ENCODE data around the gene TSPAN4.

TSPAN4 gene

DNA sequence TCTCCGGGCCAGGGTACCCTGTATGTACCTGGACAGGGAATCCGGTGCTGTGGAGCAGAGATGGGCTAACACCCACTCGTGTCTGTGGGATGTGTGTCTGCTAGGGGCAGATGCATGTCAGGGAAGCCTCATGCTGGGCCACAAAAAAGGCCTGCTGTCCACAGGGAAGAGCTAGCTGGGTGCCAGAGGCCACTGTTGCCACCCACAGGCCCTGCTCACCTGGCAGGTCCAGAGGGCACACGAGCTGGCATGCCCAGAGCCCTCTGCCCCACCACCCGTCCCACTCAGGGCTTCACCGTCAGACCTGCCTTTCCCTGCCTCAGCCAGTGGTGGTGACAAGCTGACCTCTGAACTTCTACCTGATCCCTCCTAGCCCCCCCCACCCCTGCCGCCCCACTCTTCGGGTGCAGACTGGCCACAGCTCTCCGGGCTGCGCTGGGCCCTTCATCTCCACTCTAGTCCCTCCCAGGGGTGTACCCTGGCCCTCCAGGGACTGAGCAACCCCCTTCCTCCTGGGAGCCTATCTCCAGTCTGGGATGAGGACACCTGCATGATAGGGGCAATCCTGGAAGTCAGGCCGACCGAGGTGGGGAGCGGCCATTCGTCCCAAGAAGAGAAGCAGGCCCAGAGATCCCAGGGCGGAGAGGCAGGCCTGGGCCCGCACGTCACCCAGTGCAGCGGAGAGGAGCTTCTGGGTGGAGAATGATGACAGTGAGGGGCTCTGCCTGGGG is 45.9 kb upstream of the TSPAN4 start:
- peak overlapping the region; percentile 79 for H3K4me3 ChIP-seq (ENCODE audit: low read depth, low read length)
- TF ChIP-seq, protein P1, sequence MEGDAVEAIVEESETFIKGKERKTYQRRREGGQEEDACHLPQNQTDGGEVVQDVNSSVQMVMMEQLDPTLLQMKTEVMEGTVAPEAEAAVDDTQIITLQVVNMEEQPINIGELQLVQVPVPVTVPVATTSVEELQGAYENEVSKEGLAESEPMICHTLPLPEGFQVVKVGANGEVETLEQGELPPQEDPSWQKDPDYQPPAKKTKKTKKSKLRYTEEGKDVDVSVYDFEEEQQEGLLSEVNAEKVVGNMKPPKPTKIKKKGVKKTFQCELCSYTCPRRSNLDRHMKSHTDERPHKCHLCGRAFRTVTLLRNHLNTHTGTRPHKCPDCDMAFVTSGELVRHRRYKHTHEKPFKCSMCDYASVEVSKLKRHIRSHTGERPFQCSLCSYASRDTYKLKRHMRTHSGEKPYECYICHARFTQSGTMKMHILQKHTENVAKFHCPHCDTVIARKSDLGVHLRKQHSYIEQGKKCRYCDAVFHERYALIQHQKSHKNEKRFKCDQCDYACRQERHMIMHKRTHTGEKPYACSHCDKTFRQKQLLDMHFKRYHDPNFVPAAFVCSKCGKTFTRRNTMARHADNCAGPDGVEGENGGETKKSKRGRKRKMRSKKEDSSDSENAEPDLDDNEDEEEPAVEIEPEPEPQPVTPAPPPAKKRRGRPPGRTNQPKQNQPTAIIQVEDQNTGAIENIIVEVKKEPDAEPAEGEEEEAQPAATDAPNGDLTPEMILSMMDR (IDR thresholded peaks at IDR 0.05; ENCODE audit: low read depth, low read length) = no peak

DNA sequence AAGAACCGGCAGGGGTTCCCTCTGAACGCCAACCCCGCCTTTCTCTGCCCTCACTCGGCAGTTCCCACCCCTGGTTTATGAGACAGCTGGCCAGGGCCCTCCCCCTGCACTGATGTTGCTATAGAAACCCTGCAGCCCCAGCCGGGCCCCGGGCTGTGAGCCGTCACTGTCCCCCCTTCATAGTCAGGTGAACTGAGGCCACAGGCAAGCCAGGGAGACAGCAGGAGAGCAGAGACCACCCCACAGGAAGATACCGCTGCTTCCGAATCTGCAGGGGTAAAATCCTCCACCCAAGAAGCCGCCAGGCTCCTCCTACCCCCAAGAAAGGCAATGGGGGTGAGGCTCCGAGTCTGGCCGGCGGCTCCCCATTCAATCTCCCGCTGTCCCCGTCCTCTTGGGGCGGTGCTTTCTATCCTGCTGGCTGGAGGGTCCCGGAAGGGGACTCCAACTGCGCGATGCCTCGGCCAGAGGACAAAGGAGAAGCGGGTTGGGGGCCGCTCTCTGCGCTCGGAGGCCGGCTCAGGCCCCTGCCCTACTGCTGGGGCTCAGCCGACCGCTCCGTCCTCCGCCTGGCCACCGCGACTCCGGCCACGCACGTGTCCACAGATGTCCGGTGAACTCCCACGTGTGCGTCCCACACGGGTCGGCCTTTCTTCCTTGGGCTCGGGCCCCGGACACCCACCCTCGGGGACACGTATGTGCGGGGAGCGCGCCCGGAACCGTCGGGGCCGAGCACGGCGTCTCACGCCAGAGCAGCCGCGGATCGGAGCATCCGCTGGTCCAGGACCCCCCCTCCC is 45.2 kb upstream of the TSPAN4 start:
- H3K4me3 ChIP-seq (ENCODE audit: low read depth, low read length) = peak overlapping the region; percentile 79
- TF ChIP-seq, protein P1 (IDR thresholded peaks at IDR 0.05; ENCODE audit: low read depth, low read length) = no peak

DNA sequence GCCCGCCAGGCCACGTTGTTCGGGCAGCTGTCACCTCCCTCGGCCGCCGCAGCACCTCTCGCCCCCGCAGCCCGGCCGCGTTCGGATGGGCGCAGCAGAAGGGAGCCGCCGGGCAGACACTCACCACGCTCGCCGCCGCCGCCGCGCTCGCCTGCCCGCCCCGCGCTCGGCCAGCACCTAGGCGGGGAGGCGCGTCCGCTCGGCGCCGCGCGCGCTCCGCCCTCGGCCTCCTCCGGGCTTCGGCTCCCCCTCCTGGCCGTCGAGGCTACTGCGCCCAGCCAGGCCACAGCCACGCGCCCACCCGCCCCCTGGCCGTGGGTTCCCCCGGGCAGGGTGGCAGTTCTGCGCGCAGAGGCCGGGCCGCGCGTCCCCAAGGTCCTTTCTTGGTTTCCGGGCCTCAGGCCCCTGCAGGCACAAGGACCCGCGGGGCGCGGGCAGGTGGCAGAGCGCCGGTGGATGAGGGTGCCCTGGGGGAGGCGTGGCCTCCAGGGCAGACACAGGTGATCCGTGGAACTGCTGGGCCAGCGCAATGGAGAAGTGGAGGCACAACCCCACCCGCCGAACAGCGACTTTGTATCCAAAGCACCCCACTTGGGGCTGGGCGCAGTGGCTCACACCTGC is 44.4 kb upstream of the TSPAN4 start, which contains the start of gene SLC25A22:
SLC25A22 (minus strand) TSS at position 189 of the 621 bp plus-strand sequence. CDS start 3,275 bp downstream, outside the sequence.
- TF ChIP-seq, protein P1 (IDR thresholded peaks at IDR 0.05; ENCODE audit: low read depth, low read length) = peak; percentile 67
- peak within 1 kb of the TSS; percentile 79 for H3K4me3 ChIP-seq (ENCODE audit: low read depth, low read length)

DNA sequence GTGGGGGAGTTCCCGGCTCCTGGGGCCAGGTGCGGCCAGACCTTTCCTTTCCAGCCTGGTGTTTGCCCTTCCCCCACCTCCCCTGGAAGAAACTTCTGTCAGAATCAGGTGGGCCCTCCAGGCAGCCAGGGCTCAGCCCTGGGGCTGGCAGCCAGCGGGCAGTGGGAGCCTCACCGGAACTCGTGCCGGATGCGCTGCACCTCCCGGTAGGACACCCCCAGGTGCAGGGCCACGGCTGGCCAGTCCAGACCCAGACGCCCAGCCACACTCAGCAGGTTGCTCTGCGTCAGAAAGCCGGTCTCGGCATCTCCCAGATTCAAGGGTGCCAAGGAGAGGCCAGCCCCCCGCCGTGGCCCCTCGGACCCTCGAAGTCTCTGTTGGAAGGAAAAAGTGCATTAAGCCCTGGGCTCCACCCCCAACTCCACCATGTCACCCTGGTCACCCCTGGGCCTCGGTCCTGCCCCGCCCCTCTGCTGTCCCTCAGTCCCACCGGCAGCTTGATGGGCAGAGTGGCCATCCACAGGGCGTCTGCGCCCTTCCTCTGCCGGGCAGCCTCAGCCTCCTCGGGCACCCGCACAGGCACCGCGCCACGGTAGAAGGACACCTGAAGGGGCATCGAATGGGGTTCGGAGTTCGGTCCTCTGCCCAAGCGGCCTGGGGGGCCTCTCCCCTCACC is 42.9 kb upstream of the TSPAN4 start:
- TF ChIP-seq, protein P1 (IDR thresholded peaks at IDR 0.05; ENCODE audit: low read depth, low read length) = no peak
- H3K4me3 ChIP-seq (ENCODE audit: low read depth, low read length) = no peak overlapping the region

DNA sequence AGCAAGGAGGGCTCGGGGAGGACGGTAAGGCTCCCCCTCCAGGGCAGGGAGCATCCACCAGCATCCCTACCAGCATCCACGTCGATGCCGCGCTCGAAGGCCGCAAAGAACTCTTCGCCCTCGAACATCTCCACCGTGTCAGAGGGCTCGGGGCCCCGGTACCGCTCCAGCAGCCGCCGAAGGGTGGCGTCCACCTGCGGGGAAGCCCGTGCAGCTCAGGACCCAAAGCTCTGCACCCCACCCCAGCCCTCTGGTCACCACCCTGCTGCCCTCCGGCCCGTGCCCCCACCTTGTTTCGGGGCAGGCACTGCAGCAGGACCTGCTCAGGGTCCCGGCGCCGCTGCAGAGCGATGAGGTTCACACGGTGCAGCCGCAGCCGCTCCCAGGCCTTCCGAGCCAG is 42.2 kb upstream of the TSPAN4 start:
- TF ChIP-seq, protein P1 (IDR thresholded peaks at IDR 0.05; ENCODE audit: low read depth, low read length) = no peak
- no peak overlapping the region for H3K4me3 ChIP-seq (ENCODE audit: low read depth, low read length)

DNA sequence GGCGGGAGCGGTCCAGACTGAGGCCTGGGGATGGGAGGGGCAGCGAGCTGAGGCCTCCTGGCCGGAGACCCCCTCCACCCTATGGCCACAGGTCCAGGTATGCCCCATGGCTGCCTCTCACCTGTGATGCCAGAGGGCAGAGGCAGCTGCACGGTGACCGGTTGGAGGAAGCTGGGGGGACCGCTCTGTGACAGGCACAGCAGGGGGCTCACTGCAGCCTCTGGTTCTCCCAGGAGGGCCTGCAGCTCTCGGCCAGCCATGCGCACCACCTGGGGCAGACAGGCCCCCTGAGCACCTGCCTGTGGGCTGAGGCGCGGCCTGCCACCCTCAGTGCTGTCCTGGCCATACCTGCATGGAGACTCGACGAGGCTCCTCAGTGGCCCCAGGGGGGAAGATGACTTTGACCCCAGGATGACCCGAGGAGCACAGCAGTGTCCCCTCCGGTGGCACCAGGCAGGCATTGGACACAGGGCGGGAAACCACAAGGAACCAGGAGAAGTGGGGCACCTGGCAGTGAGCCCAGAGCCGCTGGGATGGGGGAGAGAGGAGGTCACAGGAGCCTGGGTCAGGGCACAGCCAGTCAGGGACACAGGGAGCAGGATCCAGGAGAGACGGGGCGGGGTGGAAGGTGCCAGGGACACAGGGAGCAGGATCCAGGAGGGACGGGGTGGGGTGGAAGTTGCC is 41.4 kb upstream of the TSPAN4 start:
- TF ChIP-seq, protein P1 (IDR thresholded peaks at IDR 0.05; ENCODE audit: low read depth, low read length) = no peak

More for the DNA sequence above, 41.4 kb upstream of the TSPAN4 start:
- no peak overlapping the region for H3K4me3 ChIP-seq (ENCODE audit: low read depth, low read length)

Measured in WI38 (cell line).